Naive thymus-derived CD4-positive, alpha-beta T cell (primary cell): ENCODE results near the gene GAN. TPM values are rescaled to one million over a fixed set of nuclear protein-coding genes. Genes with fewer than 3 reads are reported as not detected.

ENCODE experiments used
- polyA plus RNA-seq, 2 donors: library from polyadenylated mRNA; unstranded; fragments of 300-500 nt; fragmentation: Illumina TruSeq; gene quantifications; one replicate each; pipeline ENCODE4 v1.2.3, GENCODE V29; 2021
- total RNA-seq, 6 experiments: library from RNA in 5 of 6; stranded (reverse) in 5 of 6; gene quantifications; 1 replicate in 5 of 6; 2 replicates in 1 of 6; pipeline ENCODE4 v1.2.3 and lab custom pipeline; 2021 to 2026

The GAN gene
- total and polyA plus RNA-seq, 7 experiments from 2014 or later = 2.3 to 11.3 (median 7.8) TPM

Other genes with a start within 250 kb of the GAN start
- gene C16orf46, start 237.7 kb upstream of the GAN start, total RNA-seq = 1 to 10 TPM in 1 of 5 experiments, under 1 TPM in 3, not detected in 1; 0.24 to 2.1 (median 0.70) TPM
- under 1 TPM; 0.28 to 0.35 TPM for gene C16orf46, start 237.7 kb upstream of the GAN start, polyA plus RNA-seq
- 1 to 10 TPM; 1.5 to 7.5 (median 4.9) TPM for gene GCSH, start 218.6 kb upstream of the GAN start, total RNA-seq
- 10 to 100 TPM in 1 of 2 donors, 1 to 10 TPM in 1; 9.7 to 10.7 TPM for gene GCSH, start 218.6 kb upstream of the GAN start, polyA plus RNA-seq
- not detected for gene BCO1, start 76.3 kb upstream of the GAN start, total RNA-seq
- not detected for gene BCO1, start 76.3 kb upstream of the GAN start, polyA plus RNA-seq
- 10 to 100 TPM; 28.9 to 75.4 (median 38.2) TPM for gene CMIP, start 129.8 kb downstream of the GAN start, total RNA-seq
- under 1 TPM; 0.66 to 0.92 TPM for gene CMIP, start 129.8 kb downstream of the GAN start, polyA plus RNA-seq